Naive thymus-derived CD4-positive, alpha-beta T cell (primary cell): ENCODE measurements around the gene MYBBP1A. TPM values are rescaled to one million over a fixed set of nuclear protein-coding genes. Genes with fewer than 3 reads are reported as not detected.

Source experiments
- ATAC-seq: fragments of 150-1000 bp; cut with Tn5 transposase; 2 replicates; pipeline ENCODE4 v1.10.0; 2021; ENCODE audit warnings: mild to moderate bottlenecking, moderate library complexity
- CTCF ChIA-PET: fragments of 350-600 bp; sonication (Branson Sonifier 250); formaldehyde crosslinking; loops from one replicate; lab custom pipeline; 2021; ENCODE audit warnings: antibody characterized with exemption; lab: Charles Lee
- POLR2A ChIA-PET: fragments of 350-600 bp; sonication (Branson Sonifier 250); formaldehyde crosslinking; loops from one replicate; lab custom pipeline; 2021; ENCODE audit warnings: antibody characterized with exemption, inconsistent platforms; lab: Charles Lee
- DNase-seq, 9 donors: peaks; one replicate each; pipeline versions ENCODE4 v3.0.0 to v3.0.0-alpha.2; 2020 to 2022; ENCODE audit warnings: mixed read lengths in 1 of 9
- H3K27ac ChIP-seq: one replicate; pipeline ENCODE4 v1.7.0; 2013; ENCODE audit warnings: mild to moderate bottlenecking, low read depth, low read length, moderate library complexity
- H3K27me3 ChIP-seq, 2 donors: one replicate each; pipeline ENCODE4 v1.7.0; 2013; ENCODE audit warnings: low read length in 2 of 2, mild to moderate bottlenecking in 2 of 2, moderate library complexity in 2 of 2; ENCODE audit not compliant: control insufficient read depth in 2 of 2, insufficient read depth in 2 of 2
- H3K36me3 ChIP-seq, 3 experiments: 1 replicate in 2 of 3; 2 replicates in 1 of 3; pipeline ENCODE4 v1.7.0; 2013; ENCODE audit warnings: low read length in 3 of 3, mild to moderate bottlenecking in 3 of 3, moderate library complexity in 1 of 3; ENCODE audit not compliant: insufficient read depth in 3 of 3, control insufficient read depth in 2 of 3
- H3K4me1 ChIP-seq, 2 donors: one replicate each; pipeline ENCODE4 v1.7.0; 2013; ENCODE audit warnings: low read length in 2 of 2, mild to moderate bottlenecking in 2 of 2, moderate library complexity in 1 of 2; ENCODE audit not compliant: control insufficient read depth in 2 of 2, insufficient read depth in 2 of 2
- H3K4me3 ChIP-seq: 2 replicates; pipeline ENCODE4 v1.7.0; 2013; ENCODE audit warnings: mild to moderate bottlenecking, low read length
- H3K9me3 ChIP-seq, 3 experiments: 1 replicate in 2 of 3; 2 replicates in 1 of 3; pipeline ENCODE4 v1.7.0; 2013; ENCODE audit warnings: low read length in 3 of 3; ENCODE audit not compliant: control insufficient read depth in 2 of 3
- H3K27ac Mint-ChIP-seq, 9 donors: one replicate each; pipeline ENCODE4 v1.8.0; 2020 to 2022; ENCODE audit warnings: mixed read lengths in 9 of 9, mild to moderate bottlenecking in 8 of 9, moderate library complexity in 5 of 9, inconsistent platforms in 2 of 9
- H3K27me3 Mint-ChIP-seq, 5 donors: one replicate each; pipeline ENCODE4 v1.8.0; 2021 to 2022; ENCODE audit warnings: mixed read lengths in 5 of 5, mild to moderate bottlenecking in 1 of 5
- H3K36me3 Mint-ChIP-seq, 5 donors: one replicate each; pipeline ENCODE4 v1.8.0; 2020 to 2022; ENCODE audit warnings: mixed read lengths in 5 of 5, mild to moderate bottlenecking in 3 of 5, inconsistent platforms in 1 of 5
- H3K4me1 Mint-ChIP-seq, 7 donors: one replicate each; pipeline ENCODE4 v1.8.0; 2020 to 2022; ENCODE audit warnings: mixed read lengths in 7 of 7, mild to moderate bottlenecking in 3 of 7, inconsistent platforms in 1 of 7
- H3K4me3 Mint-ChIP-seq, 10 donors: one replicate each; pipeline ENCODE4 v1.8.0; 2020 to 2022; ENCODE audit warnings: mild to moderate bottlenecking in 10 of 10, mixed read lengths in 10 of 10, moderate library complexity in 6 of 10, inconsistent platforms in 2 of 10
- H3K9me3 Mint-ChIP-seq, 11 donors: one replicate each; pipeline ENCODE4 v1.8.0; 2020 to 2022; ENCODE audit warnings: mixed read lengths in 11 of 11, mild to moderate bottlenecking in 4 of 11, inconsistent platforms in 1 of 11, moderate library complexity in 1 of 11
- intact Hi-C, 2 donors: fragments of 100-400 bp; cut with micrococcal nuclease; formaldehyde crosslinking; loops; one replicate each; pipeline ENCODE4 v1.15.1; 2023
- polyA plus RNA-seq, 2 donors: library from polyadenylated mRNA; unstranded; fragments of 300-500 nt; fragmentation: Illumina TruSeq; gene quantifications; one replicate each; pipeline ENCODE4 v1.2.3, GENCODE V29; 2021
- total RNA-seq, 6 experiments: library from RNA in 5 of 6; stranded (reverse) in 5 of 6; gene quantifications; 1 replicate in 5 of 6; 2 replicates in 1 of 6; pipeline ENCODE4 v1.2.3 and lab custom pipeline; 2021 to 2026

Gene MYBBP1A
- total and polyA plus RNA-seq, 7 experiments from 2014 or later = 21.0 to 81.8 (median 74.3) TPM

GRCh38 chr17:4537451-4538235, 17.5 kb downstream of the MYBBP1A start:
- intact Hi-C loops = no loop called here
- no peak overlapping the region for H3K27ac ChIP-seq
- no peak overlapping the region for H3K4me3 ChIP-seq
- ATAC-seq (peak; percentile 25), DNase-seq (no peak)
- no peak overlapping the region for H3K27ac Mint-ChIP-seq
- ChIA-PET POLR2A (interaction anchor here (0.6 kb wide), 1 partner anchor 72 kb away, joined by 3 read pairs; no protein-coding TSS in a partner anchor), CTCF (interaction anchor here (0.6 to 1.2 kb wide), 3 partner anchors 30 to 1045 kb away, joined by 3 to 4 read pairs (median 3); no protein-coding TSS in a partner anchor)
- H3K36me3 ChIP-seq = peaks cover 0 to 48% (median 13%) of the 10 kb centered on the region in 3 experiments
- peaks cover 0 to 4% (median 0%) of the 10 kb centered on the region in 5 donors for H3K27me3 Mint-ChIP-seq
- H3K36me3 Mint-ChIP-seq = peaks cover 0 to 4% (median 2%) of the 10 kb centered on the region in 5 donors
- H3K9me3 Mint-ChIP-seq = no peaks in the 10 kb centered on the region
- H3K4me1 ChIP-seq = no peaks in the 10 kb centered on the region
- H3K27me3 ChIP-seq = no peaks in the 10 kb centered on the region
- peaks cover 0 to 16% (median 3%) of the 10 kb centered on the region in 7 donors for H3K4me1 Mint-ChIP-seq
- H3K9me3 ChIP-seq = no peaks in the 10 kb centered on the region
- no peak overlapping the region for H3K4me3 Mint-ChIP-seq

- Mint-ChIP-seq H3K4me3 (no peak overlapping the region), H3K9me3 (no peaks in the 10 kb centered on the region), H3K36me3 (peaks cover 0 to 4% (median 2%) of the 10 kb centered on the region in 5 donors), H3K4me1 (peaks cover 0 to 16% (median 3%) of the 10 kb centered on the region in 7 donors), H3K27ac (peak overlapping the region in 1 of 9 donors; percentile 33), H3K27me3 (peaks cover 0 to 8% (median 4%) of the 10 kb centered on the region in 5 donors)
- Histone ChIP-seq H3K9me3 (no peaks in the 10 kb centered on the region), H3K4me1 (no peaks in the 10 kb centered on the region), H3K27ac (no peak overlapping the region), H3K36me3 (peaks cover 0 to 40% (median 7%) of the 10 kb centered on the region in 3 experiments), H3K27me3 (no peaks in the 10 kb centered on the region), H3K4me3 (no peak overlapping the region)
- ATAC-seq (no peak), DNase-seq (no peak)
- CTCF ChIA-PET = interaction anchor here (1.1 kb wide), 1 partner anchor 116 kb away, joined by 3 read pairs; no protein-coding TSS in a partner anchor
- intact Hi-C loops = no loop called here
- POLR2A ChIA-PET = interaction anchor here (1.1 kb wide), 1 partner anchor 13 kb away, joined by 4 read pairs; no protein-coding TSS in a partner anchor
Measured at GRCh38 chr17:4536742-4537411, 18.3 kb downstream of the MYBBP1A start.

GRCh38 chr17:4536259-4536741, 18.9 kb downstream of the MYBBP1A start:
- ChIA-PET POLR2A (interaction anchor here (1.1 kb wide), 1 partner anchor 13 kb away, joined by 4 read pairs; no protein-coding TSS in a partner anchor), CTCF (interaction anchor here (1.1 kb wide), 1 partner anchor 115 kb away, joined by 3 read pairs; no protein-coding TSS in a partner anchor)
- no peak overlapping the region for H3K4me3 ChIP-seq
- peaks cover 0 to 4% (median 2%) of the 10 kb centered on the region in 5 donors for H3K36me3 Mint-ChIP-seq
- no peak overlapping the region for H3K4me3 Mint-ChIP-seq
- H3K27ac Mint-ChIP-seq = no peak overlapping the region
- ATAC-seq = no peak
- no peaks in the 10 kb centered on the region for H3K9me3 Mint-ChIP-seq
- no peaks in the 10 kb centered on the region for H3K4me1 ChIP-seq
- no peak overlapping the region for H3K27ac ChIP-seq
- H3K27me3 Mint-ChIP-seq = peaks cover 0 to 10% (median 5%) of the 10 kb centered on the region in 5 donors
- intact Hi-C loops = no loop called here
- no peaks in the 10 kb centered on the region for H3K27me3 ChIP-seq
- DNase-seq = no peak
- H3K4me1 Mint-ChIP-seq = peaks cover 0 to 16% (median 3%) of the 10 kb centered on the region in 7 donors
- no peaks in the 10 kb centered on the region for H3K9me3 ChIP-seq
- peaks cover 0 to 35% (median 1%) of the 10 kb centered on the region in 3 experiments for H3K36me3 ChIP-seq

- Mint-ChIP-seq H3K9me3 (no peaks in the 10 kb centered on the region), H3K27me3 (peaks cover 0 to 10% (median 5%) of the 10 kb centered on the region in 5 donors), H3K4me1 (peaks cover 0 to 16% (median 3%) of the 10 kb centered on the region in 7 donors), H3K27ac (peak overlapping the region in 1 of 9 donors; percentile 60), H3K36me3 (peaks cover 0 to 4% (median 2%) of the 10 kb centered on the region in 5 donors), H3K4me3 (no peak overlapping the region)
- Histone ChIP-seq H3K36me3 (peaks cover 0 to 29% (median 0%) of the 10 kb centered on the region in 3 experiments), H3K4me1 (no peaks in the 10 kb centered on the region), H3K27me3 (no peaks in the 10 kb centered on the region), H3K27ac (no peak overlapping the region), H3K9me3 (no peaks in the 10 kb centered on the region), H3K4me3 (no peak overlapping the region)
- ChIA-PET CTCF (no interaction called here), POLR2A (interaction anchor here (1.1 kb wide), 1 partner anchor 14 kb away, joined by 4 read pairs; no protein-coding TSS in a partner anchor)
- DNase-seq (no peak), ATAC-seq (no peak)
- intact Hi-C loops = no loop called here
Measured at GRCh38 chr17:4535667-4536258, 19.4 kb downstream of the MYBBP1A start.

GRCh38 chr17:4534928-4535666, 20.1 kb downstream of the MYBBP1A start:
- no peaks in the 10 kb centered on the region for H3K9me3 Mint-ChIP-seq
- H3K4me3 ChIP-seq = no peak overlapping the region
- H3K27ac Mint-ChIP-seq = peak overlapping the region in 1 of 9 donors; percentile 60
- H3K27me3 Mint-ChIP-seq = peaks cover 0 to 10% (median 5%) of the 10 kb centered on the region in 5 donors
- CTCF ChIA-PET = interaction anchor here (0.5 kb wide), 1 partner anchor 114 kb away, joined by 3 read pairs; no protein-coding TSS in a partner anchor
- H3K27me3 ChIP-seq = no peaks in the 10 kb centered on the region
- no peaks in the 10 kb centered on the region for H3K4me1 ChIP-seq
- intact Hi-C loops = no loop called here
- peaks cover 0 to 23% (median 0%) of the 10 kb centered on the region in 3 experiments for H3K36me3 ChIP-seq
- H3K9me3 ChIP-seq = no peaks in the 10 kb centered on the region
- H3K27ac ChIP-seq = no peak overlapping the region
- POLR2A ChIA-PET = interaction anchor here (1.1 kb wide), 1 partner anchor 15 kb away, joined by 4 read pairs; no protein-coding TSS in a partner anchor
- H3K4me3 Mint-ChIP-seq = no peak overlapping the region
- no peak for DNase-seq
- no peak for ATAC-seq
- H3K36me3 Mint-ChIP-seq = peaks cover 0 to 4% (median 2%) of the 10 kb centered on the region in 5 donors
- H3K4me1 Mint-ChIP-seq = peaks cover 0 to 16% (median 3%) of the 10 kb centered on the region in 7 donors
